ENCODE results near the gene SLF2.
"Not testable (repeated sequence)": the region's sequence is repeated elsewhere in the genome, so short reads cannot be mapped to it uniquely, and the experiment has no call there.

The SLF2 gene

DNA sequence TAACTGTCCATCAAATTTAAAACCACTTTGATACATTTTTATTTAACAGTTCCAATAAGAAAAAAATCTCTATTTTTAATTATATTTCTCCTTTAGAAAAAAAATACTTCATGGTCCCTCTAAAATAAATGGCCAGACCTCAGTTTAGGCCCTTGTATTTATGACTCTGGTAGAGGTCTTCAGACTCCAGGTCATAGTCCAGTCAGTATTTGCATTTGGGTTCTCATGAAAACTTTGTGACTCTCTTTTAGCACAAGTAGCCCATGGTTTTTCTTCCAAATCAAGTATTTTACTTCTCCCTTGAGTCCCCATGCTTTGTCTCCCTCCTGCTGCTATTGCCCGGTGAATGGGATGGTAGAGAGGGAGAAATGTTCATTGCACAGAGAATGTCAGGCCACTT is 51.1 kb downstream of the SLF2 start:
- DNase-seq: no peak

DNA sequence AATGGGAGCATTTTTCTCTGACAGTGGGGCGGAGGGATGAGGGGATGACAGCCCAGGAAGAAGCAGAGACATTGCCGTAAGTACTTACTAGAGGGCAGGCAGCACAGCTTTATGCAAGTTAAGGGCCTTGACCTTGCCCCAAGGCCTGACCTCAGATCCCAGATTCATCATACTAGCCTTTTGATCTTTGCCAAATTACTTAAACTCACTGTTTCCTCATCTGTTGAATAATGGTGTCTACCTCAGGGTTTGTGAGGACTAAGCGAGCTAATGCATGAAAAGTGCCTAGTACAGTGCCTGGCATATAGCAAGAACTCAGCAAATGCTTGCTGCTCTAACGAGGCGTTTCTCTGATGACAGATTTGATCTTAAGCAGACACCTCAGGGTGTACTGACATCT is 53.1 kb downstream of the SLF2 start:
- DNase-seq: no peak

- no peak for DNase-seq
Measured at GRCh38 chr10:100966887-100967286, 54.1 kb downstream of the SLF2 start.

- no peak for DNase-seq
Measured at GRCh38 chr10:100967332-100967731, 54.6 kb downstream of the SLF2 start.

DNA sequence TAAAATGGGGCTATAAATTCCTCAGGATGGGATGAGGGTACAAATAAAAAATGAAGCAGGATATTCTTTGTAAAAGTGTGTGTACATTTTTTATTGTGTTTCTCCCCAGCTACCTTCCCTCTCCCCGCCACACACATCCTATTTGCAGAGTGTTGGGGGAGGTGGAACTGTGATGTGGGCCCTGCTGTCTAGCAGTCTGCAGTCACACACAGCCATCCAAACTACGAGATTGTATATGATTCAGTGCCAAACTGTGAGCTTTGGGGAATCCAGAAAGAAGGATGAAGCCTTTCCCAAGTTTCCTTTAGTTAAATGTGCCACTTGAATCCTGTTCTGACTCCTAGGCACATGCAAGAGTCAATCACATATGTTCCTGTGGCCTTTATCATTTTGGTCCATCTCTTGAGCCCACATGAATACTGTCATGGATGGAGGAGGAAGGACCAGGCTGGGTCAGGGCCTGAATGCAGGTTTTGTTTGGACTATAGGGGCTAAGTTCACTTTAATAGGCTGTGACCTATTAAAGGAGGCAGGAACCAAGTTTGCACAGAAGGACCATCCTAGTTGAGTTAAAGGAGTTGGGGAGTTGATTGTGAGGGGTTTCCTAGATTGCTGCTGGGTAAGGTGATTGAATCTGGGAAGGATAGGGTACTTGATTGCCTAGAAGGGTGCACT is 55.4 kb downstream of the SLF2 start:
- DNase-seq: no peak

DNA sequence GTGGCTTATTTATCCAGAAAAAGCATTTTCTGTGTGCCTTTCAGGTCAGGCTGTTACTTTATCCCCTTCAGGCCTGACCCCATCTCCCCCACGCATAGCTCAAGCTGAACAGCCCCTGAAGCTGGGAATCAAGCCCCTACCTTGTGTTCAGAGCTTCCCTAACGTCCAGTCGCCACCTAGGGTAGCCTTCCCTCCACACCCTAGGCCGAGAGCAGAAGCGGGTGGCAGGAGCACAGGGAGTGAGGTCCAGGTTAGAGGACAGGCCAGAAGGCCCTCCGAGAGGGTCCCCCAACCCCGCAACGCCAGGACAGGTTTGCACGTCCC is 56.1 kb downstream of the SLF2 start:
- DNase-seq: no peak

- no peak for DNase-seq
Measured at GRCh38 chr10:100969187-100970075, 56.7 kb downstream of the SLF2 start, which contains the start of gene SEMA4G. SEMA4G (plus strand) TSS chr10:100969504; CDS start chr10:100972913, 3,409 bp downstream.

- DNase-seq: no peak
Measured at GRCh38 chr10:100970076-100970913, 57.5 kb downstream of the SLF2 start.

DNA sequence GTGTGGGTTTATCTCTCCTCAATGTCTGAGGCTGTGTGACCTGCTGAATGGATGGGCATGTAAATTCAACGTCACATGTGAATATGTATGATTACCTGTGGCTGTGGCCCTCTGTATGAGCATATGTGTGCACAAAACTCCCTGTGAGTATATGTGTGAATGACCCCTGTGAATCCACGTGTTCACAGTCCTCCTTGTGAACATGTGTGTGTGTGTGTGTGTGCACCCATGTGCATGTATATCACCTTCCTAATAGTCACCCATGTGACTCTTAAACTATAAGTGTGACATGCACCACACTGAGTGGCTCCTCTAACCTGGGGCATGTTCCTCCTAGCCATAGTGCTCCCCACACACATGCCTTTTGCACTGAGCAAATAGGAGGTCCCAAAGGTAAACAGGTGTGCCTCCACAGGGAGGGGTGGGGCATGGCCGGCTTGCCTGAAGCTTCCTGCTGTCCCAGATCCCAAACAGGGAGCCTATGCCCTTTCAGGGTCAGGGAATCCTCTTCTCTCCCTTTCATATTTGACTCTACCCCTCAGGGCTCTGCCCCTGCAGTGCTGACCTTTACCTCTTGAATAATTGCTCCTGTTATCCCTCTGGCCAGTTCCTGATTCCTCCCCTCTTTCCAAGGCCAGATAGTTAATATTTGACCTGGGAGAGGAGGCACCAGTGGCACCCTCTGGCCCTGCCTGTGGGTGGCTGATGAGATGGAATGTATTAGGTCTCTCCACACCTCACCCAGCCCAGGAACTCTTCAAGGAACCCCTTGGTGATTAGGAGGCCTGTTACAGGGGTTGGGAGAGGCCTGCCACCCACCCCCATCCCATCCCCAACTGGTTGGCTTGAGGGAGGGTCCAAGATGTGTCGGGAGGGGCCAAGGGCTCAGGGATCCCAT is 58.4 kb downstream of the SLF2 start:
- DNase-seq: no peak

DNA sequence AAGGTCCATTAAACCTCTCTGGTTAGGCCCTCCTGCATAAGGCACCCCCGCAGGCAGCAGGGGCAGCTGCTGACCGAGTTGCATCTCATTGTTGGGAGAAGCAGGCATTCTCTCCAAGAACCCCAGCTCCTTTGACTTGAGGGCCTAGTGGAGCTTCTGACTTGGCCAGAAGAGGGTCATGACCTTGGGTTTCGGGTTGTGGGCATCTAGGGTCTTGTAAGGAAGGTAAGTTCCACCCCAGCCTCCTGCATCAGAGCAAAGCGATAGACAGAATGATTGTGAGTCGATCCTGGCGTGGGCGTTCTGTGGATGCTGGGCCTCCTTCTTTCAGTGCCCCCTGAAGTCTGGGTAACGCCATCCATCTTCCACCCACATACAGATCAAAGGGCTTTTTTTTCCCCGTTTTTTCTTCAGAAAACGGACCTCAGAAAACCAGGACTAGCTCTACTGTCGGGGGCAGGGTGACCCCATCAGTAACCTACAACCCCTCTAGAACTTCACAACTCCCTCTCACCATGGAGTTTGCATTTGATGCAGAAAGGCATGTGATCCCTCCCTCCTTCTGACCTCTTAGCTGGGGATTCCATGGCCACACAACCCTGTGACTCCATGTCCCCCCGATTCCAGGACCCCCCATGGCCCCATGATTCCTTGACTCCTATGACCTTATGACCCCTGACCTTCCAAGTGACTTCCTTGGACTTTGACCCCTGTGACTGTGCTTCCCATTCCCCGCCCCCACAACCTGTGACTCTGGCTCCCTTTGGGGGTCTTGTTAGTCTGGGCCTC is 59.5 kb downstream of the SLF2 start:
- DNase-seq: no peak

DNA sequence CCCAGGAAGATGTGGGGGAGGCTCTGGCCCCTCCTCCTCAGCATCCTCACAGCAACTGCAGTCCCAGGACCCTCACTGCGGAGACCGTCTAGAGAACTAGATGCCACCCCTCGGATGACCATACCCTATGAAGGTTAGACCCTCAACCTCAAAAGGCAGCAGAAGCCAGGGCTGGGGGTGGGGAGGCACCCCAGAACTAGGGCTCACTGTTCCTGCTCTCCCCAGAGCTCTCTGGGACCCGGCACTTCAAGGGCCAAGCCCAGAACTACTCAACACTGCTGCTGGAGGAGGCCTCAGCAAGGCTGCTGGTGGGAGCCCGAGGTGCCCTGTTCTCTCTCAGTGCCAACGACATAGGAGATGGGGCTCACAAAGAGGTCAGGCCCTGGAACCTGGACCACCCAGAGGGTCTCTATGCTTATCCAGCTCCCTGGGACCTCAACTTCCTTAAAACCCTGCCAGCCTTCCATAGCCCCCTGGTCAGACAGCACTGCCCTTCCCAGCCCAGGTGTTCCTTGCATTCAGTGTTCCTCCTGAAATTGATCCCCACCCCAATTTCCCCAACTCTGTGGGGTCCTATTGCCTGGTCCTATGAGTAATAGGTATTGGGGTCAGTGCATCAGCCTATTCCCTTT is 60.3 kb downstream of the SLF2 start:
- no peak for DNase-seq

DNA sequence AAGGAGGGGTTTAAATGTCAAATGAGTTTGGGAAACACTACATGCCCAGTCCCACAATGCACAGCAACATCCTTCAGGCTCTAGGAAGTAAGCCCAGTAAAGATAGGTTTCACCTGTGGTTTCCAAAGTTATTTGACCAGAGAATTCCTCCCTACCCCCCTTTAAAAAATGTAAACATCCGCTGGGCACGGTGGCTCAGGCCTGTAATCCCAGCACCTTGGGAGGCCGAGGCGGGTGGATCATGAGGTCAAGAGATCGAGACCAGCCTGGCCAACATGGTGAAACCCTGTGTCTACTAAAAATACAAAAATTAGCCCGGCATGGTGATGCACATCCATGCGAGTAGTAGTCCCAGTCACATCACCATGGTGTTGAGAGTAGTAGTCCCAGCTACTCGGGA is 62.6 kb downstream of the SLF2 start:
- not testable (repeated sequence) for DNase-seq

GRCh38 chr10:100976906-100977305 is 64.1 kb downstream of the SLF2 start:
- DNase-seq: no peak

DNA sequence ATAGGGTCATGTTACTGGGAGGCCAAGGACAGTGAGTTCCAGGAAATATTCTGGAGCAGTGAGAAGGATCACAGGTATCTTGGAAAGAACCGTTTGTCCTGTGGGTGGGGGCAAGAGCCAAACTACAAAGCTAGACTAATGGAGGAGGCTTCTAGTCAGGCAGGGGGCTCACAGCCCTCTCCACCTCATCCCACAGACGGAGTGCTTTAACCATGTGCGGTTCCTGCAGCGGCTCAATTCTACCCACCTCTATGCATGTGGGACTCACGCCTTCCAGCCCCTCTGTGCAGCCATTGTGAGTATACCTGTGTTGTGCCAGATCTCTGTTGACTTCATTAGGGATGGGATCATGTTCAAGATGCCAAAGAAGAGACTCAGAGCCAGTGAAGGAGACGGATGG is 64.7 kb downstream of the SLF2 start:
- no peak for DNase-seq

DNA sequence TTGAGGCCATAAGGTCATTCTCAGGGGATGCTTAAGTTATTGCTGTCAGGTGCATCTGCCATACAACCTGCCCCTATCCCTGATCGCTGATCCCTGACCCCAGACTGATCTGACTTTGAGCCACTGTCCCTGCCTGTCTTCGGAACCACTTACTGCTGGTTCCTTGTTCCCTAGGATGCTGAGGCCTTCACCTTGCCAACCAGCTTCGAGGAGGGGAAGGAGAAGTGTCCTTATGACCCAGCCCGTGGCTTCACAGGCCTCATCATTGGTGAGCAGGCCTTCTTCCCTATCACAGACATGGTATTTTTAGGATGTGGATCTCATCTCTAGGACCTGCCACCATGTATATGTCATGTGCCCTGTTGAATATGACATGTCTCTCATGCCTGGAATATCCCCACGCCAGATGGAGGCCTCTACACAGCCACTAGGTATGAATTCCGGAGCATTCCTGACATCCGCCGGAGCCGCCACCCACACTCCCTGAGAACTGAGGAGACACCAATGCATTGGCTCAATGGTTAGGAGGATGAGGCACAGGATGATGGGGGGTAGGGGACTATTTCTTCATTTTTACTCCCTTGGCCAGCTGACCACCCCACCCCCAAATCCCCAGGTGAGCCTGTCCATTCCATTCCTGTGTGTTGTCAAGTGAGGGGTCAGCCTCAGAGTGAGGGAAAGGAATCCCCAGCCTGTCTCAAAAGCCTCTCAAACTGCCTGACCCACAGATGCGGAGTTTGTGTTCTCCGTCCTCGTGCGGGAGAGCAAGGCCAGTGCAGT is 65.5 kb downstream of the SLF2 start:
- DNase-seq: no peak

DNA sequence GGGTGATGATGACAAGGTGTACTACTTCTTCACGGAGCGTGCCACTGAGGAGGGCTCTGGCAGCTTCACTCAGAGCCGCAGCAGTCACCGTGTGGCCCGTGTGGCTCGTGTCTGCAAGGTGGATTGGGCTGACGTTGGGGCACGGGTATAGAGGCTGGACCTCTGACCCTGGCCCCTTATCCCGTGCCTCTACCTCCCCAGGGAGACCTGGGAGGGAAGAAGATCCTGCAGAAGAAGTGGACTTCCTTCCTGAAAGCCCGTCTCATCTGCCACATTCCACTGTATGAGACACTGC is 66.1 kb downstream of the SLF2 start:
- DNase-seq: no peak

- DNase-seq: no peak
Measured at GRCh38 chr10:100979791-100980272, 67.1 kb downstream of the SLF2 start.

DNA sequence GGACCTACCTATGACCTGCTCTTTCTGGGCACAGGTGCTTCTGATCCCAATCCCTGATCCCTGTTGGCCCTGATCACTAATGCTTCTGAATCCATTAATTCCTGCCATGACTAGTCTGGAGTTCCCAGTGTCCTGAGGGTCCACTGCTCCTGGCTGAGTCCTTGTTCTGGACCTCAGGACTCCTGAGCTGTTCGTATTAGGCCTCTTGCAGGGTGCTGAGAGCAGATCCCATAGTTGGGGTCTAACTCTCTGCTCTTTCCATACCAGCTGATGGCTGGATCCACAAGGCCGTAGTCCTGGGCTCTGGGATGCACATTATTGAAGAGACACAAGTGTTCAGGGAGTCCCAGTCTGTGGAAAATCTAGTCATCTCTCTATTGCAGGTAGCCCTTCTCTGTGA is 67.5 kb downstream of the SLF2 start:
- no peak for DNase-seq

DNA sequence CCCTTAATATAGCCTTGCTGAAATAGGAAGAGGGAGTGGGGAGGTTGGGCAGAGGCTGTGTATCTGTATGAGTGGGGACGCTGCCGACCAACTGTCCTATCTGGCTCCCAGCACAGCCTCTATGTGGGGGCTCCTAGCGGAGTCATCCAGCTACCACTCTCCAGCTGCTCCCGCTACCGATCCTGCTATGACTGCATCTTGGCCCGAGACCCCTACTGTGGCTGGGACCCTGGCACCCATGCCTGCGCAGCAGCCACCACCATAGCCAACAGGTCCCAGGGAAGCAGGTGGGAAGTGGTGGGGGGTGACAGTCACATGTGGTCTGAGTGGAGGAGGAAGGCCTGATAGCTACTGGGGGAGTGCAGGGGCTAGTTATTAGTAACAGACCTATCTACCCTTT is 67.9 kb downstream of the SLF2 start:
- no peak for DNase-seq

DNA sequence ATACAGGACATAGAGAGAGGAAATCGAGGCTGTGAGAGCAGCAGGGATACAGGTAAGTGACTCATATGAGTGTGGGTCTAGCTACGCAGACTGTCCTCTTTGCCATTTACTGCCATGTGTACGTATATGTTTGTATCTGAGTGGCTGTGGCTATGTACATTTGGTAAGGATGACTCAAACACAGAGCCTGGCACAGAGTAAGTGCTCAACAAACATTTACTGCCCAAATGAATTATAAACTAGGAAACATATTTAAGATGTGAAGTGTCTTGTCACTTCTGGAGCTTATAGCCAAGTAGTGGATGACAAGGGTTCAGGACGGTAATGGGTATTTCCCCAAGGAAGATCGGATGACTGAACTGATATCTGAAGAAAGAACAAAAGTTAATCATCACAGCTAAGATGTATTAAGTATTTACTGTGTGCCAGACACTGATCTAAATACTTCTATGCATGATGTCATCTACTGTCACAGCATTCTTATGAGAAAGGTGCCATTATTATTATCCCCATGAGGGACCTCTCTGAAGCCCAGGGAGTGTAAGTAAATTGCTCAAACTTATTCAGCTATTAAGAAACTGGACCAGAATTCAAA is 68.5 kb downstream of the SLF2 start:
- no peak for DNase-seq
